NCI-H2196 (cell line): ENCODE results near the gene OAF.
"Not testable (repeated sequence)": the region's sequence is repeated elsewhere in the genome, so short reads cannot be mapped to it uniquely, and the experiment has no call there.

Experiments
- DNase-seq: peaks from one replicate; lab custom pipeline; 2025; ENCODE audit not compliant: unreplicated experiment; lab: John Stamatoyannopoulos, UW

Gene OAF

DNA sequence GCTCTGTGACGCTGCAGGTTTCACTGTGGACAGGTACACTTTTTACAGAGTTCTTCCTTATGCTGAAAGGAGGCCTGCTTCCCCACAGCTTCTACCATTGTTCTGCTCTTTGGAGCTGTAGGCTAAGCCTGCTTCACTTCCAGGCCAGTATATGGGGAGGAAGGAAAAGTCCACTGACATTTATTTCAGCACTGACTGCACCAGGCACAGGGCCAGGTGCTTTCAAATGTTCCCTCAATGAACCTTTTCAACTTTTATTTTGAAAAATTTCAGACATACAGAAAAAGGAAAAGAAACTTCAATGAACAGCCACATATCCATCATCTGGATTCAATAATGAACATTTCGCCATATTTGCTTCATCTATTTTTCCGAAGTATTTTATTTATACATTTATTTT is 51.1 kb downstream of the OAF start:
- DNase-seq, result no peak

DNA sequence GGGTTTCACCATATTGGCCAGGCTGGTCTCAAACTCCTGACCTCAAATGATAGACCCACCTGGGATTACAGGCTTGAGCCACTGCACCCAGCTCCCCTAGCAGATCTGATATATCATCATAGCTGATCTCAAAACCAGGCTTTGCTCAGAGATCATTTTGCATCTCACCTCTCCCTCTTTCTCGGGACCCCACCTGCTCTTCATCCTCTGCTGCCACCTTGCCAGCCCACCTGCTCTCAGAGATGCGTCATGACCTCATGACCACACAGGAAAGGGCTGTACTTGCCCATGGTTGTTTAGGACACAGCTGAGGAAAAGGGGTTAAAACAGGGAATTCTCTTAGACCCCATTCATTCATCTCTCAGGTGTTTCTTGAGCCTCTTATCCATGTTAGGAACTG is 56.5 kb downstream of the OAF start:
- no peak for DNase-seq

DNA sequence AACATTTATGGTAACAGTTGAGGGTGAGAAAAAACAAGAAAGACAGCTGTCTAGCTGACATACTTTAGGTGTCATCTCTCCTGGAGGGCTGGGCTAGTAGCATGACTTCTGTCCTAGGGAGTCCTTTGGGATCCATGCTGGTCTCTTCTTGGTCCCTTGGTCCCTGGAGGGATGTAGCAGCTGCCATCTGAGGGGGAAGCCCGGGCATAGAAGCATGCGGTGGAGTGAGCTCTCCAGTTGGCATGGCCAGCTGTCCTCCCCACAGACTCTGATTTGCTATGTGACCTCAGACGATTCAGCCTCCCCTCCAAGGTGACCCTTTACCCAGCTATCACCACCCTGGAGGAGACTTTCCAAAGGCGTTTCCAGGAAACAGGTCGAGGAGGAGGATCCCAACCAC is 57.9 kb downstream of the OAF start:
- no peak for DNase-seq

DNA sequence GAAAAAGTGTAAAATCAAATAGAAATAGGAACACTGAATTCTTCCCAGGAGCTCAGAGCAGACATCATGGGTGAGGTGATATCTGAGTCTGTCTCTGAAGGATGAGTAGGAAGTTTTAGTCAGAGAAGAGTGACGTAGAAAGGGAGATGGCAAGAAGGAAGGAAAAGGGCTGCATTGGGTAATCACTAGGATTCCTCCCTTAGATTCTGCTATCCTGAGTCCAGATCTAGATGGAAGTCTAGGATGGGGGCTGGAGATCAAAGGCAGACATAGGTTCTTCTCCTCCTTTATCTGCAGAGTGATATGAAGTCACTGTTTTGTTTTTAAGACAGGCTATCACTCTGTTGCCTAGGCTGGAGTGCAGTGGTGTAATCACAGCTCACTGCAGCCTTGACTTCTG is 59.6 kb downstream of the OAF start:
- no peak for DNase-seq

DNA sequence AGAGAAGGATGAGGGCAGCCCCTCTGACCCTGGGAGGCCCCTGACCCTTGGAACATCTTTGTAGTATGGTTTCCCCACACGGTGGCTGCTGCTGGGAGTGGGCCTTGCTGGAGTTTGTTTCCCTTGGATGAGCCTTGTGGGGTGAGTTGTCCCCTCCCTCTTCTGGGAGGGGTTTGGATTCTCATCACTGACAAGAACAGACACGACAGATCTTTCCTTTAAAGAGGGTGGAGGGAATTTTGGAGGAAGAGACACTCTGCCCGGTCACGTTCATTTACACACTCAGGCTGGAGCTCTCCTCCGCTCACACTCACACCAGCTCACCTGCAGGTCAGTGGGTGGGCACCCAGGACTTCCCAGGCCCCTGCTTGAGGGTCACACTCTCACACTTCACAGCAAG is 60.8 kb downstream of the OAF start:
- DNase-seq, result no peak

DNA sequence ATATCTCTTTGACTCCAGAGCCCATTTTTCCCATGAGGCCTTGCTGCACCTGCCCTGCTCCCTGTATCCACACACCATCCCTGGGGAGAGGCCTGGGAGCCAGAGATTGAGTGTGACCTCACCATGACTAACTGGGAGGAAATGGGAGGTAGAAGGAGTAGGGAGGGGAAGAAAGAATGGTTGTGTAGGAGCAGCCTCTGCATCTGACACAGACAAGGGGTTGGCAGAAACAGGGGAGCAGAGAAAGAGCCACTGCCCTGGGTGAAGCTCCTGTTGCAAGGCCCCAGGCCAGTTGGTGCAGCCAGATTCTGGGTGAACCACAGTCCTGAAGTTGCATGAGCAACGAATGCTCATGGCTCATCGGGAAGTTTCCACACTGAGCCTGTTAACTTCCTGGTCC is 61.5 kb downstream of the OAF start:
- DNase-seq, result no peak

DNA sequence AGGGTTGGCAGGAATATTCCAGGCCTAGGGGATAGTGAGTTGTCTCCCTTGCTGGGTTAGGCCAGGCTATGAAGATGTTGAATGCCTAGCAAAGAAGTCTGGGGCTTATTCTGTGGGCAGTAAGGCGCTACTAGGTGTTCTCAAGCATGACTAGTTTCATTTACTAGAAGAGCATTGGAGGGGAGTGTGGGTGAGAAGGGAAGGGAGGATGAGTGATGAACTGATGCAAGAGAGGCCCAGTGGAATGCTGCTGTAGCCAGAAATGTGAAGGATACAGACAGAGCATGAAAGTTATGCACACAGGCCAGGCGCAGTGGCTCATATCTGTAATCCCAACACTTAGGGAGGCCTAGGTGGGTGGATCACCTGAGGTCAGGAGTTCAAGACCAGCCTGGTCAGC is 62.6 kb downstream of the OAF start:
- DNase-seq, result no peak

DNA sequence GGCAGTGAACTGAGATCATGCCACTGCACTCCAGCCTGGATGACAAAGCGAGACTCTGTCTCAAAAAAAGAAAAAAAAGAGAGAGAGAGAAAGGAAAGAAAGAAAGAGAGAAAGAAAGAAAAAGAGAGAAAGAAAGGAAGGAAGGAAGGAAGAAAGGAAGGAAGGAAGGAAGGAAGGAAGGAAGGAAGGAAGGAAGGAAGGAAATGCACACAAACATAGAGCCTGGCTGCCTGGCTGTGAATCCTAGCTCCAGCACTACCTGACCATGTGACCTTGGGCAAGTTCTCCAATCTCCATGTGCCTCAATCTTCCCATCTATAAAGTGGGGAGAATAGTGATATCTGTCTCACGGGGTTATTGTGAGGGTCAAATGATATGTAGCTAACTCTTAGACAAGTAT is 63.1 kb downstream of the OAF start:
- DNase-seq, result not testable (repeated sequence)

DNA sequence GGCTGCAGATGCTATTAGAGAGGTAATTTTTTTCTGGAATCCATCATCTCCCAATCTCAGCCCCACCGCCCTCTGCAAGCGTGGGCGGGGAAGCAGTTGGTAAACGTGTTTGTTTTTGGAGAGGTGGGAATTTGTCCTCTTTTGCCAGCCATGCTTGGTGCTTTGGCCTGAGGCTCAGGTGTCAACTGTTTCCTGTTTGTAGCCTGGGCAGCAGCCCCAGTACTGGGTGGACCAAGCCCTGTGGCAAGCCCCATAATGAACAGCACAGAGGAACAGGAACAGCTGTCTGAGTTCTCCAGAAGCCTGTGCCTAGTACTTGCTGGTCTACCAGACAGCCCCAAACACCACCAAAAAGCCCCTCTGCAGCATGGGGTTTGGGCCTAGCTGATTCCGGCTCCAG is 68.7 kb downstream of the OAF start:
- no peak for DNase-seq
